H1 (cell line): Measurements from ENCODE around the gene BRD1. TPM values are rescaled to one million over a fixed set of nuclear protein-coding genes. Genes with fewer than 3 reads are reported as not detected.

Experiments used
- CTCF ChIA-PET: fragments of 300-600 bp; sonication (Branson Sonifier 250); formaldehyde crosslinking; loops from one replicate; lab custom pipeline; 2021; ENCODE audit not compliant: partially characterized antibody; lab: Charles Lee
- POLR2A ChIA-PET: fragments of 300-600 bp; sonication (Branson Sonifier 250); formaldehyde crosslinking; loops from one replicate; lab custom pipeline; 2021; ENCODE audit warnings: inconsistent platforms; ENCODE audit not compliant: partially characterized antibody; lab: Charles Lee
- DNase-seq, 2 experiments: peaks; one replicate each; pipeline versions ENCODE4 v3.0.0 to v3.0.0-alpha.2; 2010 to 2022; ENCODE audit warnings: low spot score in 2 of 2, low read depth in 1 of 2, mixed read lengths in 1 of 2
- FAIRE-seq: peaks from 2 replicates; lab custom pipeline; 2011; peaks lifted over from hg19 to GRCh38; lab: Jason Lieb, UNC
- H2AFZ ChIP-seq: 2 replicates; pipeline ENCODE4 v1.8.1; 2012; ENCODE audit warnings: low read length, inconsistent platforms
- H2AK5ac ChIP-seq: 2 replicates; pipeline ENCODE4 v1.6.1; 2013; ENCODE audit warnings: low read depth, low read length
- H2BK120ac ChIP-seq: replicated peaks from 2 replicates; pipeline ENCODE3; 2013; ENCODE audit warnings: low read depth, low read length, inconsistent platforms
- H2BK12ac ChIP-seq: 2 replicates; pipeline ENCODE4 v1.6.1; 2013; ENCODE audit warnings: low read depth, low read length
- H2BK15ac ChIP-seq: 2 replicates; pipeline ENCODE4 v1.6.1; 2013; ENCODE audit warnings: low read length
- H2BK20ac ChIP-seq: 2 replicates; pipeline ENCODE4 v1.6.1; 2013; ENCODE audit warnings: low read length
- H2BK5ac ChIP-seq: 2 replicates; pipeline ENCODE4 v1.6.1; 2013; ENCODE audit warnings: low read depth, low read length
- H3K14ac ChIP-seq: 2 replicates; pipeline ENCODE4 v1.6.1; 2013; ENCODE audit warnings: inconsistent platforms; ENCODE audit not compliant: insufficient read length
- H3K18ac ChIP-seq: 2 replicates; pipeline ENCODE4 v1.6.1; 2013; ENCODE audit warnings: low read length; ENCODE audit errors: extremely low read depth
- H3K23ac ChIP-seq: 2 replicates; pipeline ENCODE4 v1.6.1; 2013; ENCODE audit warnings: inconsistent platforms; ENCODE audit not compliant: insufficient read length
- H3K23me2 ChIP-seq: 2 replicates; pipeline ENCODE4 v1.6.1; 2013; ENCODE audit warnings: low read depth, low read length
- H3K27ac ChIP-seq: 2 replicates; pipeline ENCODE4 v1.6.1; 2011; ENCODE audit warnings: low read depth, low read length, inconsistent platforms
- H3K27me3 ChIP-seq, 4 experiments: replicated peaks in 1 of 4; 1 replicate in 1 of 4; 2 replicates in 3 of 4; pipeline versions ENCODE4 v1.6.1 to v1.8.1; 2011 to 2013; ENCODE audit warnings: low read length in 3 of 4, mild to moderate bottlenecking in 3 of 4, inconsistent platforms in 2 of 4, mixed read lengths in 2 of 4, moderate library complexity in 1 of 4; ENCODE audit not compliant: control insufficient read depth in 3 of 4, insufficient read depth in 3 of 4; ENCODE audit errors: extremely low read depth in 1 of 4
- H3K36me3 ChIP-seq, 4 experiments: 2 replicates each; pipeline versions ENCODE4 v1.6.1 to v1.8.1; 2011 to 2013; ENCODE audit warnings: mild to moderate bottlenecking in 4 of 4, low read length in 3 of 4, moderate library complexity in 2 of 4, control low read depth in 1 of 4, inconsistent platforms in 1 of 4; ENCODE audit not compliant: insufficient read depth in 4 of 4, control insufficient read depth in 2 of 4
- H3K4ac ChIP-seq: replicated peaks from 2 replicates; pipeline ENCODE3; 2013; ENCODE audit warnings: low read length, low read depth, mixed read lengths, inconsistent platforms; ENCODE audit not compliant: insufficient read length
- H3K4me1 ChIP-seq, 4 experiments: replicated peaks in 1 of 4; 1 replicate in 1 of 4; 2 replicates in 3 of 4; pipeline versions ENCODE4 v1.6.1 to v1.8.1; 2011 to 2013; ENCODE audit warnings: low read length in 3 of 4, inconsistent platforms in 2 of 4, mixed read lengths in 1 of 4; ENCODE audit not compliant: insufficient read depth in 4 of 4, control insufficient read depth in 3 of 4
- H3K4me2 ChIP-seq, 2 experiments: 2 replicates each; pipeline versions ENCODE4 v1.6.1 to v1.8.1; 2011 to 2013; ENCODE audit warnings: low read depth in 2 of 2, low read length in 2 of 2, control low read depth in 1 of 2, inconsistent platforms in 1 of 2, mild to moderate bottlenecking in 1 of 2; ENCODE audit not compliant: insufficient read depth in 1 of 2
- H3K4me3 ChIP-seq, 4 experiments: fragments of 200-600, 300-600 bp in 1 of 4; sonication (generic), shearing (Covaris generic), sonication (Bioruptor Twin) in 1 of 4; 2 replicates each; pipeline versions ENCODE4 v1.5.1 to v1.8.1; 2011 to 2016; ENCODE audit warnings: low read length in 4 of 4, low read depth in 3 of 4, control low read depth in 2 of 4, inconsistent platforms in 2 of 4, mild to moderate bottlenecking in 2 of 4, mixed read lengths in 1 of 4, moderate library complexity in 1 of 4; ENCODE audit not compliant: insufficient read depth in 2 of 4; ENCODE audit errors: extremely low read depth in 1 of 4
- H3K56ac ChIP-seq: replicated peaks from 2 replicates; pipeline ENCODE3; 2013; ENCODE audit warnings: low read depth, mild to moderate bottlenecking, mixed read lengths, low read length, inconsistent platforms; ENCODE audit not compliant: insufficient read length
- H3K79me1 ChIP-seq: 2 replicates; pipeline ENCODE4 v1.6.1; 2013; ENCODE audit warnings: low read depth, low read length, control low read depth
- H3K79me2 ChIP-seq, 2 experiments: 2 replicates each; pipeline versions ENCODE4 v1.6.1 to v1.8.1; 2012 to 2013; ENCODE audit warnings: low read length in 2 of 2, mild to moderate bottlenecking in 2 of 2, inconsistent platforms in 1 of 2; ENCODE audit not compliant: insufficient read depth in 2 of 2, control insufficient read depth in 1 of 2
- H3K9ac ChIP-seq, 4 experiments: replicated peaks in 1 of 4; 1 replicate in 1 of 4; 2 replicates in 3 of 4; pipeline versions ENCODE4 v1.6.1 to v1.8.1; 2011 to 2013; ENCODE audit warnings: low read depth in 3 of 4, low read length in 3 of 4, control low read depth in 2 of 4, mild to moderate bottlenecking in 2 of 4, moderate library complexity in 2 of 4, inconsistent platforms in 1 of 4; ENCODE audit errors: extremely low read depth in 1 of 4
- H3K9me3 ChIP-seq, 2 experiments: 2 replicates each; pipeline versions ENCODE4 v1.6.1 to v1.8.1; 2012 to 2013; ENCODE audit warnings: mild to moderate bottlenecking in 2 of 2, moderate library complexity in 2 of 2, control low read depth in 1 of 2, inconsistent platforms in 1 of 2, low read depth in 1 of 2, low read length in 1 of 2, mixed read lengths in 1 of 2; ENCODE audit not compliant: insufficient read depth in 2 of 2
- H4K20me1 ChIP-seq, 2 experiments: replicated peaks in 1 of 2; 2 replicates each; pipeline versions ENCODE3 to v1.8.1; 2011 to 2013; ENCODE audit warnings: inconsistent platforms in 2 of 2, low read length in 2 of 2, mild to moderate bottlenecking in 1 of 2; ENCODE audit not compliant: insufficient read depth in 2 of 2, control insufficient read depth in 1 of 2
- H4K5ac ChIP-seq: 2 replicates; pipeline ENCODE4 v1.6.1; 2013; ENCODE audit warnings: low read length, low read depth, mixed read lengths, inconsistent platforms; ENCODE audit not compliant: insufficient read length
- H4K8ac ChIP-seq: 2 replicates; pipeline ENCODE4 v1.8.0; 2013; ENCODE audit warnings: mild to moderate bottlenecking, moderate library complexity, low read length, inconsistent platforms; ENCODE audit not compliant: insufficient read depth; ENCODE audit errors: extremely low read depth
- H4K91ac ChIP-seq: replicated peaks from 2 replicates; pipeline ENCODE3; 2013; ENCODE audit warnings: low read length, mixed read lengths, inconsistent platforms; ENCODE audit not compliant: insufficient read length
- CBX8 ChIP-seq: fragments of 300-800, 300-1000 bp; sonication (generic); IDR thresholded peaks from 2 replicates; pipeline ENCODE4 v1.7.1; 2016; ENCODE audit warnings: low read depth, low read length, borderline replicate concordance
- CTBP2 ChIP-seq: IDR thresholded peaks from 2 replicates; pipeline ENCODE4 v1.7.0; 2011; ENCODE audit warnings: borderline replicate concordance, mild to moderate bottlenecking, moderate library complexity, mixed read lengths, low read length; ENCODE audit not compliant: insufficient read depth, insufficient read length
- EZH2 ChIP-seq: fragments of 200-600 bp; sonication (generic); IDR thresholded peaks from 2 replicates; pipeline ENCODE4 v1.7.1; 2012; ENCODE audit warnings: low read depth, mild to moderate bottlenecking, moderate library complexity, low read length, inconsistent platforms; ENCODE audit not compliant: severe bottlenecking
- GTF2F1 ChIP-seq: IDR thresholded peaks from 2 replicates; pipeline ENCODE4 v1.6.1; 2012; ENCODE audit warnings: low read depth, low read length, improper control_type of control experiment, borderline replicate concordance
- KDM4A ChIP-seq: IDR thresholded peaks from one replicate; pipeline ENCODE4 v1.7.1; 2012; ENCODE audit warnings: low read depth, mild to moderate bottlenecking, moderate library complexity, low read length, inconsistent platforms; ENCODE audit not compliant: severe bottlenecking
- NRF1 ChIP-seq: IDR thresholded peaks from 2 replicates; pipeline ENCODE4 v1.6.1; 2011; ENCODE audit warnings: mild to moderate bottlenecking, low read depth, low read length, improper control_type of control experiment
- POLR2A ChIP-seq, 2 experiments: IDR thresholded peaks; 1 replicate in 1 of 2; 2 replicates in 1 of 2; pipeline ENCODE4 v1.6.1; 2011; ENCODE audit warnings: low read depth in 2 of 2, low read length in 2 of 2, mild to moderate bottlenecking in 2 of 2; ENCODE audit errors: control extremely low read depth in 1 of 2
- SUZ12 ChIP-seq: fragments of 200-600 bp; sonication (generic); IDR thresholded peaks from 2 replicates; pipeline ENCODE4 v1.6.1; 2012; ENCODE audit warnings: mild to moderate bottlenecking, inconsistent platforms, low read length, moderate library complexity, mixed read lengths
- TBP ChIP-seq: IDR thresholded peaks from 2 replicates; pipeline ENCODE4 v1.6.1; 2011; ENCODE audit warnings: low read depth, low read length, improper control_type of control experiment
- WGBS, 2 experiments: shearing (Covaris generic) in 1 of 2; methylation state at CpG; one replicate each; pipeline versions ENCODE4 v1.1.6 to v1.1.7; 2013 to 2015; ENCODE audit warnings: low lambda C conversion rate in 2 of 2, mixed read lengths in 2 of 2, inconsistent platforms in 1 of 2, low coverage in 1 of 2, missing lambda C conversion rate in 1 of 2; ENCODE audit not compliant: insufficient replicate concordance in 2 of 2, insufficient coverage in 1 of 2, insufficient read length in 1 of 2; ENCODE audit errors: extremely low coverage in 1 of 2, missing lambda C conversion rate in 1 of 2; 5-methylcytosine and 5-hydroxymethylcytosine counted together
- polyA plus RNA-seq, 7 experiments: library from polyadenylated mRNA; depleted of rRNA in 3 of 7; stranded (reverse) in 5 of 7; unstranded in 2 of 7; fragments of >200 nt in 5 of 7; fragments of 200-250 nt in 2 of 7; gene quantifications; 1 replicate in 5 of 7; 2 replicates in 1 of 7; 4 replicates in 1 of 7; pipeline versions ENCODE4 v1.2.1 to v1.2.3, GENCODE V29; 2011 to 2013; ENCODE audit warnings: missing spikeins in 2 of 7, mixed read lengths in 2 of 7
- total RNA-seq: library from RNA; stranded (reverse); fragmentation: NEBNext Ultra II Directional; extraction: Animal tissue kit (Norgen Biotek cat#: 25700); gene quantifications from 2 replicates; pipeline ENCODE4 v1.2.1, GENCODE V29; 2021
- TF ChIP-seq, protein P1 (sequence below): IDR thresholded peaks from 2 replicates; pipeline ENCODE4 v1.6.1; 2012; ENCODE audit warnings: inconsistent platforms
- TF ChIP-seq, protein P2 (sequence below): IDR thresholded peaks from 2 replicates; pipeline ENCODE4 v1.6.1; 2011; ENCODE audit warnings: low read depth, mild to moderate bottlenecking, low read length; ENCODE audit not compliant: insufficient read depth

BRD1 gene
- total and polyA plus RNA-seq, 2 of the 8 experiments (the other 6 are each of a cell fraction or from before 2014, with no cell fraction given), result 6.8 to 34.0 TPM

- Histone ChIP-seq H3K4ac (no peak overlapping the region), H3K4me1 (peaks cover 0 to 5% (median 2%) of the 10 kb centered on the region in 4 experiments; a peak in 3 of 7 replicates), H2AFZ (no peak overlapping the region), H3K4me3 (no peak overlapping the region), H4K8ac (no peak overlapping the region), H3K14ac (no peak overlapping the region), H3K79me2 (no peaks in the 10 kb centered on the region), H2BK12ac (peak overlapping the region; percentile 17; the same call in 1 of the 2 replicates), H3K18ac (no peak overlapping the region), H2BK15ac (0 out of 2 replicates have a peak overlapping the region, but pooled peaks have one; percentile 29), H3K79me1 (no peaks in the 10 kb centered on the region), H3K56ac (no peak overlapping the region), H3K27me3 (no peaks in the 10 kb centered on the region), H2BK120ac (no peak overlapping the region), H2BK5ac (no peak overlapping the region), H4K5ac (no peak overlapping the region), H3K4me2 (no peak overlapping the region), H3K23ac (no peak overlapping the region), H3K9ac (no peak overlapping the region), H2AK5ac (no peak overlapping the region), H3K36me3 (no peaks in the 10 kb centered on the region), H2BK20ac (no peak overlapping the region), H4K91ac (no peak overlapping the region), H3K27ac (no peak overlapping the region), H3K9me3 (no peaks in the 10 kb centered on the region; a peak in 1 of 4 replicates), H3K23me2 (no peaks in the 10 kb centered on the region), H4K20me1 (no peaks in the 10 kb centered on the region)
- WGBS, 2 experiments, result 88% methylated on average over 19 of the region's 19 CpGs; no CpG with 5 or more reads in 1 of the 2 experiments
- POLR2A ChIA-PET, result no interaction called here
- DNase-seq (no peak), FAIRE-seq (no peak)
- CTCF ChIA-PET, result interaction anchor here (0.7 to 1.4 kb wide), 2 partner anchors 77 to 563 kb away, joined by 3 read pairs; no protein-coding TSS in a partner anchor
- TF ChIP-seq SUZ12 (no peak), EZH2 (no peak), CTBP2 (no peak), NRF1 (no peak), TBP (no peak), KDM4A (no peak), POLR2A (IDR thresholded peaks at IDR 0.05; ENCODE audit: control extremely low read depth in 1 of 2, low read depth in 2 of 2, low read length in 2 of 2) (no peak), GTF2F1 (no peak), CBX8 (no peak)
- TF ChIP-seq, protein P1, sequence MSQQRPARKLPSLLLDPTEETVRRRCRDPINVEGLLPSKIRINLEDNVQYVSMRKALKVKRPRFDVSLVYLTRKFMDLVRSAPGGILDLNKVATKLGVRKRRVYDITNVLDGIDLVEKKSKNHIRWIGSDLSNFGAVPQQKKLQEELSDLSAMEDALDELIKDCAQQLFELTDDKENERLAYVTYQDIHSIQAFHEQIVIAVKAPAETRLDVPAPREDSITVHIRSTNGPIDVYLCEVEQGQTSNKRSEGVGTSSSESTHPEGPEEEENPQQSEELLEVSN, result no peak
- TF ChIP-seq, protein P2, sequence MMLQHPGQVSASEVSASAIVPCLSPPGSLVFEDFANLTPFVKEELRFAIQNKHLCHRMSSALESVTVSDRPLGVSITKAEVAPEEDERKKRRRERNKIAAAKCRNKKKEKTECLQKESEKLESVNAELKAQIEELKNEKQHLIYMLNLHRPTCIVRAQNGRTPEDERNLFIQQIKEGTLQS, result no peak
These were observed 76.2 kb downstream of the BRD1 start for GRCh38 chr22:49751318-49751965.
